Stimulated activated CD8-positive, alpha-beta memory T cell treated with anti-CD3 and anti-CD28 coated beads, Interleukin-12 subunit alpha, Interleukin-12 subunit beta, amount 100 ng/mL, for 4 hours (primary cell): ENCODE data around the gene ST7L.

Experiments used
- DNase-seq: peaks from one replicate; pipeline ENCODE4 v3.0.0-alpha.2; 2020; ENCODE audit warnings: low read depth

The ST7L gene

GRCh38 chr1:112515311-112516009 lies 103.5 kb downstream of the ST7L start:
- DNase-seq, result no peak

DNA sequence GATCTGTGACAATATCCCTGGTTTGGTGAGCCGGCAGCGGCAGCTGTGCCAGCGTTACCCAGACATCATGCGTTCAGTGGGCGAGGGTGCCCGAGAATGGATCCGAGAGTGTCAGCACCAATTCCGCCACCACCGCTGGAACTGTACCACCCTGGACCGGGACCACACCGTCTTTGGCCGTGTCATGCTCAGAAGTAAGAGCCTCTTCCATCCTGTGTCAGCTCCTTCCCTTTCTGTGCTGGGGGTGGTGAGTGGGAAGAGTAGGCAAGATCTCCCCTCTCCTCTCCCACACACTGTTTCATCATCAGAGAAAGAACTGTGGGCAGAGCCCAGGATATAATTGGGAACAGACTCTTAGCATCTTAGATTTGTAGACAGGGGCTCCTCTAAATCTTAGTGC lies 104.0 kb downstream of the ST7L start:
- DNase-seq, result no peak

- DNase-seq, result no peak
Measured at GRCh38 chr1:112513112-112513870, 105.7 kb downstream of the ST7L start.

GRCh38 chr1:112511897-112512296 lies 107.0 kb downstream of the ST7L start:
- DNase-seq, result no peak

GRCh38 chr1:112510340-112510739 lies 108.6 kb downstream of the ST7L start:
- DNase-seq, result no peak

DNA sequence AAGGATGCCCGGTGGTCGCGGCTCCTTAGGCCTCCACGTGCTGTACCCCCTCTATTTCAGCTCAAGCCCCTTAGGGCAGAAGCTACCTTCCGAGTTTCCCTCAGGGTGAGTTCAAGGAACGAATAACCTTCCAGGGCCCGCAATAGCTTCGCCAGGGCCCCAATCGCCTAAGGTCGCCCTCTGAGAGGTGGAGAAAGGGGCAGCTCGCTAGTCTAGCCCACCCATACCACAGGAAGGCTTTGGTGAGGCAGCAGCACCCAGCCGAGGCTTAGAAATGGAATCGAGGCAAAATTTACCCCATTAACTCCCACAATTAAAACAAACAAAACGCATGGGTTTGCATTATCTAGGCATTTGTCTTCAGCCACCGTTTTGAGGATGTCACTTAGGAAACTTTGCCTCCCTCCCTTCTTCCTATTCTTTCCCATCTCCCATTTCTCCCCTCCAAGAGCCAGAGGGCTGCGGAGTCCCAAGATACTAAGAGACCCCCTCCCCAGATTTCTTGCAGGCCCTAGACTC lies 109.2 kb downstream of the ST7L start:
- DNase-seq, result no peak

DNA sequence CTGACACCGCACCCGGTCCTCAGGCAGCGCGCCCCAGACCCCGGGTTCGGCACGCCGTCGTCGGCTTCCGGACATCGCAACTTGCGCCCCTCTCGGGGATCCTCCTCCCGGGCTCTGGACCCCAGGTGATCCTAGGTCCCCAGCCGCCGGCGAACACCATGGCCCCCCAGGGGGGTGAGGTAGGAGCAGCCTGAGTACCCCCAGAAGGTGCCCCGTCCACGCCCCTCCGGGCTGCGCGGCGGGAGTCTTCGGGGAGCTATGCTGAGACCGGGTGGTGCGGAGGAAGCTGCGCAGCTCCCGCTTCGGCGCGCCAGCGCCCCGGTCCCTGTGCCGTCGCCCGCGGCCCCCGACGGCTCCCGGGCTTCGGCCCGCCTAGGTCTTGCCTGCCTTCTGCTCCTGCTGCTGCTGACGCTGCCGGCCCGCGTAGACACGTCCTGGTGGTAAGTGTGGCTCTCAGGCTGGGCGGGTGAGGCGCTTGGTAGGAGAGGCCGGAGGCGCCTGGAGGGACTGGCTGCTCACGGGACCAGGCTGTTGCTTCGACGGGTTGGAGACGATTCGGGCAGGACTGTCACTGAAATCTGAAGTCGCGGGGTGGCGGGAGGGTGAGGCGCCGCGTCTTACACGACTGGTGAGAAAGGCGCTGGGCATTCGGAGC lies 109.8 kb downstream of the ST7L start:
- peak; percentile 6 for DNase-seq

- peak; percentile 22 for DNase-seq
Measured at GRCh38 chr1:112508278-112509004, 110.5 kb downstream of the ST7L start, which contains the start of gene WNT2B. Gene WNT2B (plus strand): TSS chr1:112508965. CDS start chr1:112509263, 298 bp downstream.

- peak; percentile 20 for DNase-seq
Measured at GRCh38 chr1:112507921-112508277, 111.0 kb downstream of the ST7L start.

DNA sequence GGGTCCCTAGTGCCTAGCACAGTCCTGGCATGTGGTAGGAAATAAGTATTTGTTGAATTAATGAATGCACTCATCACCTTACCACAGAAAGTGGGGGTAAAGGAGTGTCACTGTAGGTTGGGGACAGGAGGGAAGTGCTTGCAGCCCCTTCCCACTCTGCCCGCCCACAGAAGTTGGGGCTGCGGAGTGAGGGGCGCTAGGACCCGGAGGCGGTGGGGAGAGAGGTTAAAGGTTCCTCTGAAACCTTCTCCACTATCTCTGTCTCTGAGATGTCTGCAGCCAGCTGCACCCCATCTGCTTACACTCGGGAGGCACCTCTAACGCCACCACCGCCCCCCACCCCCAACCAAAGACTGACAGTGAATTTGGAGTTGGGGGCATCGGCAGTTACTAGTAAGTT lies 111.6 kb downstream of the ST7L start:
- no peak for DNase-seq

- no peak for DNase-seq
Measured at GRCh38 chr1:112506731-112507130, 112.2 kb downstream of the ST7L start.

- DNase-seq, result no peak
Measured at GRCh38 chr1:112506306-112506705, 112.6 kb downstream of the ST7L start.

DNA sequence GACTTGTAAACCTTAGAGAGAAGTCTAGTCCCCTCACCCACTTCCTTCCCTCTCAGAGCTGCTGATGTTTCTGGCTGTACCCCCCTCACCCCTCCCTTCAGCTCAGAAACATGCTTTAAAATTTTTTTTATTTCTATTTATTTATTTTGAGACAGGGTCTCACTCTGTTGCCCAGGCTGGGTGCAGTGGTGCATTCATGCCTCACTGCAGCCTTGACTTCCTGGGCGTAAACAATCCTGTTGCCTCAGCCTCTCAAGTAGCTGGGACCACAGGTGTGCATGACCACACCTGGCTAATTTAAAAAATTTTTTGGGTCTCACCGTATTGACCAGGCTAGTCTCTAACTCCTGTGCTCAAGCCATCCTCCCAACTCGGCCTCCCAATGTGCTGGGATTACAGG lies 113.1 kb downstream of the ST7L start:
- no peak for DNase-seq

DNA sequence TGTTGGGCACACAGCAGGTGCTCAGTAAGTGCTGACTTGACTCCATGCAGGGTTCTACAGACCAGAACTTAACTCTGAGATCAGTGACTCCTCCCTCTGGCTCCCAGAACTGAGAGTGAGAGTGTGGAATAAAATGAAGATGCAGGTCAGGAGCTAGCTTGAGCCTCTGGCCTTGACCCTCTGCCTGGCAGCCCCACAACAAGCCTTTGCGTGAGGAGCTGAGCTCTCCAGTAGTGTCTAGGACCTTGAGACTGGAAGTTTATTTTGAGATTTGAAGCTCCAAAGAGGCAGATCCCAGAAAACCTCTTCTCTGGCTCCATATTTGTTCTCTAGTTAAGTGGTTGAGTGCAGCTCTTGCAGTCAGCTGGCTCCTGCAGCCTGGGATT lies 113.5 kb downstream of the ST7L start:
- DNase-seq, result no peak

- no peak for DNase-seq
Measured at GRCh38 chr1:112504661-112505399, 114.1 kb downstream of the ST7L start.

- no peak for DNase-seq
Measured at GRCh38 chr1:112504001-112504660, 114.8 kb downstream of the ST7L start.

GRCh38 chr1:112502826-112503225 lies 116.1 kb downstream of the ST7L start:
- no peak for DNase-seq

- peak; percentile 33 for DNase-seq
Measured at GRCh38 chr1:112501810-112502641, 116.9 kb downstream of the ST7L start.

GRCh38 chr1:112496290-112496689 lies 122.7 kb downstream of the ST7L start:
- DNase-seq, result no peak

DNA sequence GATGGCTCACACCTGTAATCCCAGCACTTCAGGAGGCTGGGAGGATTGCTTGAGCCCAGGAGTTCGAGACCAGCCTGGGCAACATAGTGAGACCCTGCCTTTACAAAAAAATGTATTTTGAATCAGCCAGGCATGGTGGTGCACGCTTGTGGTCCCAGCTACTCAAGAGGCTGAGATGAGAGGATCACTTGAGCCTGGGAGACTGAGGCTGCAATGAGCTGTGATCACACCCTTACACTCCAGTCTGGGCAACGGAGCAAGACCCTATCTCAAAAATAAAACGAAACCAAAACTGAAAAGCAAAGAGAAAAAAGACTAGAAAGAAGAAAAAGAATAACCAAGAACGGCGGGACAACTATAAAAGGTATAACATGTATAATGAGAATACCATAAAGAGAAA lies 125.6 kb downstream of the ST7L start:
- no peak for DNase-seq
